ENCODE data around the gene ARFGEF2.

ARFGEF2 gene

DNA sequence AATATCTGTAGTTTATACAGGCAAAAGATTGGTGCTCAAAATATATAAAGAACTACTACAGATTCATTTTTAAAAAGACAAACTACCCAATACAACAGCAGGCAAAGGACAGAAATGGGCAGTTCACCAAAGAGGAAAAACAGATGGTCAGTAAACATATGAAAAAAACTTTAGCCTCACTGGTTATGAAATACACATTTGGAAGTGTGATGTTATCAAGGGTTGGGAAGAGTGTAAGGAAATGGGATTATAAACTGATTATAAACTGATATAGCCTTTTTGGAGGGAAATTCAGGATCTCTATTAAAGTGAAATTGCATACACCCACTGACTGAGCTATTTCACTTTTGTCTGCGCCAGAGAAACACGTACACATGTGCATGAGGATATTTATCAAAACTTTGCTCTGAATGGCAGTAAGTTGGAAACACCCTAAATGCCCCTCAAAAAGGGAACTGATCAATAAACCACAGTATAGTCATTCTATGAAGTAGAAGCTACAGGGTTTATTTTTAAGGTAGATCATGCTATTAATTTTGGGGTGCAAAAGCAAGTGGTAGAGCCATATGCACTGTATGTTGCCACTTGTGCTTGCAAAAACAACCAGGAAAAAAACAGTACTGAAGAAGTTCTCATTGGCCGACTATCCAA is 32.2 kb upstream of the ARFGEF2 start:
- ChIA-PET POLR2A (no interaction called here), CTCF (interaction anchor here (0.7 to 1.3 kb wide), 3 partner anchors 16 to 232 kb away, joined by 3 to 4 read pairs (median 4); no protein-coding TSS in a partner anchor)
- no peak overlapping the region for H3K4me3 ChIP-seq (ENCODE audit: low read depth, low read length)
- DNase-seq (ENCODE audit: low read depth, low spot score) = no peak
- TF ChIP-seq, protein P1, sequence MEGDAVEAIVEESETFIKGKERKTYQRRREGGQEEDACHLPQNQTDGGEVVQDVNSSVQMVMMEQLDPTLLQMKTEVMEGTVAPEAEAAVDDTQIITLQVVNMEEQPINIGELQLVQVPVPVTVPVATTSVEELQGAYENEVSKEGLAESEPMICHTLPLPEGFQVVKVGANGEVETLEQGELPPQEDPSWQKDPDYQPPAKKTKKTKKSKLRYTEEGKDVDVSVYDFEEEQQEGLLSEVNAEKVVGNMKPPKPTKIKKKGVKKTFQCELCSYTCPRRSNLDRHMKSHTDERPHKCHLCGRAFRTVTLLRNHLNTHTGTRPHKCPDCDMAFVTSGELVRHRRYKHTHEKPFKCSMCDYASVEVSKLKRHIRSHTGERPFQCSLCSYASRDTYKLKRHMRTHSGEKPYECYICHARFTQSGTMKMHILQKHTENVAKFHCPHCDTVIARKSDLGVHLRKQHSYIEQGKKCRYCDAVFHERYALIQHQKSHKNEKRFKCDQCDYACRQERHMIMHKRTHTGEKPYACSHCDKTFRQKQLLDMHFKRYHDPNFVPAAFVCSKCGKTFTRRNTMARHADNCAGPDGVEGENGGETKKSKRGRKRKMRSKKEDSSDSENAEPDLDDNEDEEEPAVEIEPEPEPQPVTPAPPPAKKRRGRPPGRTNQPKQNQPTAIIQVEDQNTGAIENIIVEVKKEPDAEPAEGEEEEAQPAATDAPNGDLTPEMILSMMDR (IDR thresholded peaks at IDR 0.05; ENCODE audit: insufficient read depth, low read length, missing control alignments) = no peak

DNA sequence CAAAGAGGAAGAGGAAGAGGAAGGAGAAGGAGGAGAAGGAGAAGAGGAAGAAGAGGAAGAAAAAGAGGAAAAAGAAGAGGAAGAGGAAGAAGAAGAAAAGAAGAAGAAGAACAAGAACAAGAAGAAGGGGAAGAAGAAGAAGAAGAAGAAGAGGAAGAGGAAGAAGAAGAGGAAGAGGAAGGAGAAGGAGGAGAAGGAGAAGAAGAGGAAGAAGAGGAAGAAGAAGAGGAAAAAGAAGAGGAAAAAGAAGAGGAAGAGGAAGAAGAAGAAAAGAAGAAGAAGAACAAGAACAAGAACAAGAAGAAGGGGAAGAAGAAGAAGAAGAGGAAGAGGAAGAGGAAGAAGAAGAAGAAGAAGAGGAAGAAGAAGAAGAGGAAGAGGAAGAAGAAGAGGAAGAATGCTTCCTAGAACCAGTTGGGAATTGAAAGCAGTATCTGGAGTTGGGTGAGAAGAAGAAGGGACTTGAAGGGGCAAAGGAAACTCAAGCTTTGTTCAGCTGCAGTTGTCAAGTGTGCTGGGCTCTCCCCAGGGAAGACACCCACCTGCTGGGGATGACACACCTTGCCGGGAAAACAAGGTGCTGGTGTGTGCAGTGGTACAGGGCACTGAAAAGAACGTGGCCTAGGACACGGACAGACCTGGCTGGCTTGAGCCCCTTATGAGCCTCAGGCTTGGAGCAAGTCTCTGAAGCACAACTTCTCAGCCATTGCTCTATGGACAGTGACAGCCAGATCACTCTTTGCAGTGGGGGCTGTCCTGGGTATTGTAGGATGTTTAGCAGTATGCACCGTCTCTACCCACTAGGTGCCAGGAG is 30.1 kb upstream of the ARFGEF2 start:
- H3K4me3 ChIP-seq (ENCODE audit: low read depth, low read length) = no peak overlapping the region
- no peak for DNase-seq (ENCODE audit: low read depth, low spot score)
- ChIA-PET POLR2A (no interaction called here), CTCF (interaction anchor here (3.4 kb wide), 1 partner anchor 234 kb away, joined by 18 read pairs; no protein-coding TSS in a partner anchor)
- TF ChIP-seq, protein P1 (IDR thresholded peaks at IDR 0.05; ENCODE audit: insufficient read depth, low read length, missing control alignments) = no peak

DNA sequence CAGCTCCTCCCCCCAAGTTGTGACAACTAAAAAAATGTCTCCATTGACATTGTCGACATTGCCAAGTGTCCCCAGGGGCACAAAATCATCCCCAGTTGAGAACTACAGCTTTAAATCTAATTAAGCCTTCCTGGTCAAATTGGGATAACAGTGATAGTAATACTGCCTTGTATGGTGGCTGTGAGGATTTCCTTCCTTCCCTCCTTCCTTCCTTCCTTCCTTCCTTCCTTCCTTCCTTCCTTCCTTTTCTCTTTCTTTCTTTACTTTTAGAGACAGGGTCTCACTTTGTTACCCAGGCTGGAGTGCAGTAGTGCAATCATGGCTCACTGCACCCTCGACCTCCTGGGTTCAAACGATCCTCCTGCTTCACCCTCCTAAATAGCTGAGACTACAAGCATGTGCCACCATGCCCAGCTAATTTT is 29.5 kb upstream of the ARFGEF2 start:
- TF ChIP-seq, protein P1 (IDR thresholded peaks at IDR 0.05; ENCODE audit: insufficient read depth, low read length, missing control alignments) = no peak
- H3K4me3 ChIP-seq (ENCODE audit: low read depth, low read length) = no peak overlapping the region
- CTCF ChIA-PET = interaction anchor here (3.4 kb wide), 1 partner anchor 235 kb away, joined by 18 read pairs; no protein-coding TSS in a partner anchor
- POLR2A ChIA-PET = no interaction called here
- DNase-seq (ENCODE audit: low read depth, low spot score) = no peak

DNA sequence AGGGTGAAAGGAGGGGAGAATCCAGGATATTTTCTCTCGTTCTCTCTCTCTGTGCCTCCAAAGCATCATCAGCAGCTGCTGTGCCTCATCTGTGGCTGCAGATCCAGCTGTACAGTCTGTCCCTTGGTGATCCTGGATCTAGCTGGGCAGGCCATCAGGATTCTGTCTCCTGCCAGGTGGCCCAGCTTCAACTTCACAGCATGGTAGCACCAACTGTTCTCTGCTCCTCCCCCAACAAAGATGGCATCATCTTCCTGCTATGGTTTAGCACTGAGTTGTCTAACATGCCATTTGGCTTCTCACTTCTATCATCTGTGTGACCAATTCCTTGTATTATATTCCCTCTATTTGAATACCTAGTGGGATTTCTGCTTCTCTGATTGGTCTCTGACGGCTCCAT is 28.6 kb upstream of the ARFGEF2 start:
- TF ChIP-seq, protein P1 (IDR thresholded peaks at IDR 0.05; ENCODE audit: insufficient read depth, low read length, missing control alignments) = no peak
- no peak for DNase-seq (ENCODE audit: low read depth, low spot score)
- no peak overlapping the region for H3K4me3 ChIP-seq (ENCODE audit: low read depth, low read length)
- ChIA-PET CTCF (interaction anchor here (2.2 to 3.4 kb wide), 2 partner anchors 12 to 236 kb away, joined by 18 read pairs; no protein-coding TSS in a partner anchor), POLR2A (no interaction called here)

DNA sequence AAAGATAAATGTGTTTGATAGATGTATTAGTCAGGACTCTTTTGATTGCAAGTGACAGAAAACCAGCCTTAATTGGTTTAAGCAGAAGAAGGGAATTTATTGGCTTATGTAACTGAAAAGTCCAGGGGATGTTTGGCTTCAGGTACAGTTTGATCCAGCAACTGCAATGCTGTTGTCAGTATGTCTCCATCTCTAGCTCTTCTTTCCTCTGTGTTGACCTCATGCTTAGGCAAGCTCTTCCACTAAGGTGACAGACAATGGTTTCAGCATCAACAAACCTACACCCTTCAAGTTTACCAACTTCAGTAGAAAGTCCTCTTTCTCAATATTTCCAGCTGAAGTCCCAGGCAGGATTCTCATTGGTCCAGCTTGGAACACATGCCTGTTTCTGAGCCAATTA is 28.1 kb upstream of the ARFGEF2 start:
- no peak for DNase-seq (ENCODE audit: low read depth, low spot score)
- TF ChIP-seq, protein P1 (IDR thresholded peaks at IDR 0.05; ENCODE audit: insufficient read depth, low read length, missing control alignments) = no peak
- ChIA-PET POLR2A (no interaction called here), CTCF (interaction anchor here (2.2 to 3.4 kb wide), 2 partner anchors 12 to 236 kb away, joined by 18 read pairs; no protein-coding TSS in a partner anchor)
- H3K4me3 ChIP-seq (ENCODE audit: low read depth, low read length) = no peak overlapping the region
